Neural cell (in vitro differentiated cells): Measurements from ENCODE around the gene FHAD1.

ENCODE experiments used
- CTCF ChIP-seq: fragments of 450-650 bp; IDR thresholded peaks from 2 replicates; pipeline ENCODE4 v1.5.1; 2014; ENCODE audit warnings: antibody characterized with exemption, mild to moderate bottlenecking, moderate library complexity; ENCODE audit not compliant: poor library complexity, severe bottlenecking
- EZH2 ChIP-seq: fragments of 200-600, 300-800 bp; shearing (Covaris generic), sonication (generic); IDR thresholded peaks from 2 replicates; pipeline ENCODE4 v1.6.1; 2014; ENCODE audit warnings: antibody characterized with exemption, low read length, borderline replicate concordance, mild to moderate bottlenecking; ENCODE audit not compliant: insufficient read depth, poor library complexity, severe bottlenecking
- MXI1 ChIP-seq: fragments of 450-650 bp; conservative IDR thresholded peaks from 2 replicates; pipeline ENCODE4 v1.6.1; 2014; ENCODE audit warnings: antibody characterized with exemption, mild to moderate bottlenecking; ENCODE audit not compliant: poor library complexity, severe bottlenecking
- REST ChIP-seq: IDR thresholded peaks from 2 replicates; pipeline ENCODE4 v1.6.1; 2012; ENCODE audit warnings: borderline replicate concordance
- TAF1 ChIP-seq: IDR thresholded peaks from 2 replicates; pipeline ENCODE4 v1.6.1; 2012; ENCODE audit warnings: low read depth

- TF ChIP-seq REST (no peak), TAF1 (no peak), EZH2 (no peak), CTCF (no peak), MXI1 (no peak)
These were observed 28.4 kb upstream of the FHAD1 start for GRCh38 chr1:15218287-15219279.
